PC-3 (cell line): Measurements from ENCODE around the gene NTRK2. TPM values are rescaled to one million over a fixed set of nuclear protein-coding genes. Genes with fewer than 3 reads are reported as not detected.
"Not testable (repeated sequence)": the region's sequence is repeated elsewhere in the genome, so short reads cannot be mapped to it uniquely, and the experiment has no call there.

Source experiments
- ATAC-seq: fragments of 200-7000 bp; cut with Tn5 transposase; 2 replicates; pipeline ENCODE4 v1.9.1; 2020; ENCODE audit warnings: mild to moderate bottlenecking, moderate library complexity
- BruUV-seq: library from RNA; stranded (reverse); fragments of 400-500 nt; replicated peaks from 2 replicates; lab custom pipeline; 2021; lab: Mats Ljungman, UMichigan
- CTCF ChIA-PET: fragments of 300-600 bp; sonication (Branson Sonifier 250); formaldehyde crosslinking; loops from one replicate; lab custom pipeline; 2022; ENCODE audit warnings: antibody characterized with exemption; lab: Charles Lee
- POLR2A ChIA-PET: fragments of 300-600 bp; sonication (Branson Sonifier 250); formaldehyde crosslinking; loops from one replicate; lab custom pipeline; 2022; ENCODE audit warnings: antibody characterized with exemption; ENCODE audit not compliant: unreplicated experiment; lab: Charles Lee
- DNase-seq: peaks from one replicate; pipeline ENCODE4 v3.0.0-alpha.2; 2015
- H2AFZ ChIP-seq: fragments of 300-600 bp; sonication (generic); 2 replicates; pipeline ENCODE4 v1.6.0; 2016; ENCODE audit warnings: antibody characterized with exemption, low read length
- H3F3A ChIP-seq: fragments of 300-600 bp; sonication (generic); one replicate; pipeline ENCODE4 v1.6.0; 2017; ENCODE audit warnings: antibody characterized with exemption, low read length, control low read depth, mild to moderate bottlenecking; ENCODE audit not compliant: unreplicated experiment
- H3K27ac ChIP-seq: fragments of 300-600 bp; sonication (generic); 2 replicates; pipeline ENCODE4 v1.5.1; 2016; ENCODE audit warnings: mild to moderate bottlenecking, low read length
- H3K27me3 ChIP-seq: fragments of 300-600 bp; sonication (generic); 2 replicates; pipeline ENCODE4 v1.6.1; 2016; ENCODE audit warnings: low read length, mixed read lengths
- H3K36me3 ChIP-seq: fragments of 300-600 bp; sonication (generic); 2 replicates; pipeline ENCODE4 v1.6.1; 2016; ENCODE audit warnings: low read depth, mixed run types, low read length, mixed read lengths
- H3K4me1 ChIP-seq: fragments of 300-600 bp; sonication (generic); 2 replicates; pipeline ENCODE4 v1.5.1; 2016; ENCODE audit warnings: low read length; ENCODE audit not compliant: insufficient read depth
- H3K4me2 ChIP-seq: fragments of 300-600 bp; sonication (generic); 2 replicates; pipeline ENCODE4 v1.6.0; 2016; ENCODE audit warnings: low read length
- H3K4me3 ChIP-seq: fragments of 300-600 bp; sonication (generic); 2 replicates; pipeline ENCODE4 v1.5.1; 2016; ENCODE audit warnings: mild to moderate bottlenecking, low read length, mixed read lengths
- H3K79me2 ChIP-seq: fragments of 300-600 bp; sonication (generic); 2 replicates; pipeline ENCODE4 v1.6.1; 2017; ENCODE audit warnings: low read length, mixed read lengths
- H3K9ac ChIP-seq: fragments of 300-600 bp; sonication (generic); 2 replicates; pipeline ENCODE4 v1.6.0; 2016; ENCODE audit warnings: mild to moderate bottlenecking, low read length
- H3K9me2 ChIP-seq: fragments of 300-600 bp; sonication (generic); replicated peaks from 2 replicates; pipeline ENCODE4 v1.6.1; 2016; ENCODE audit warnings: mixed run types, low read length, mixed read lengths
- H3K9me3 ChIP-seq: fragments of 300-600 bp; sonication (generic); 2 replicates; pipeline ENCODE4 v1.6.1; 2016; ENCODE audit warnings: low read length, mixed read lengths
- H4K20me1 ChIP-seq: fragments of 300-600 bp; sonication (generic); 2 replicates; pipeline ENCODE4 v1.6.1; 2016; ENCODE audit warnings: low read length, mixed read lengths
- EZH2 ChIP-seq: fragments of 300-600 bp; sonication (generic); IDR thresholded peaks from one replicate; pipeline ENCODE4 v1.6.1; 2017; ENCODE audit warnings: antibody characterized with exemption, mild to moderate bottlenecking, low read length; ENCODE audit not compliant: unreplicated experiment
- EZH2phosphoT487 ChIP-seq: fragments of 300-600 bp; sonication (generic); IDR thresholded peaks from 2 replicates; pipeline ENCODE4 v1.6.1; 2018; ENCODE audit warnings: mild to moderate bottlenecking, antibody characterized with exemption, low read length, borderline replicate concordance
- intact Hi-C: fragments of 100-400 bp; cut with micrococcal nuclease; formaldehyde crosslinking; loops from 2 replicates; pipeline ENCODE4 v1.9.0; 2023
- total RNA-seq: library from RNA; depleted of rRNA; stranded (reverse); fragments of >200 nt; gene quantifications from 2 replicates; pipeline ENCODE4 v1.2.3, GENCODE V29; 2014
- TF ChIP-seq, protein P1 (sequence below): fragments of 300-600 bp; sonication (generic); conservative IDR thresholded peaks from 2 replicates; pipeline ENCODE4 v1.5.1; 2017; ENCODE audit warnings: antibody characterized with exemption, low read depth, mild to moderate bottlenecking, low read length

Gene NTRK2
- total RNA-seq, 1 experiment from 2014 or later, result not detected

GRCh38 chr9:85062385-85063022 lies 393.0 kb downstream of the NTRK2 start:
- ATAC-seq, result no peak
- Histone ChIP-seq H3K4me1 (no peaks in the 10 kb centered on the region), H3K27me3 (no peaks in the 10 kb centered on the region), H3K9me3 (no peaks in the 10 kb centered on the region), H3K4me3 (no peak overlapping the region), H3K9me2 (no peaks in the 10 kb centered on the region), H3K4me2 (no peak overlapping the region), H2AFZ (no peak overlapping the region), H3F3A (no peaks in the 10 kb centered on the region), H3K27ac (no peak overlapping the region), H3K79me2 (no peaks in the 10 kb centered on the region), H4K20me1 (no peaks in the 10 kb centered on the region), H3K36me3 (no peaks in the 10 kb centered on the region), H3K9ac (no peak overlapping the region)
- TF ChIP-seq EZH2phosphoT487, result no peak
- TF ChIP-seq EZH2, result no peak
- TF ChIP-seq, protein P1, sequence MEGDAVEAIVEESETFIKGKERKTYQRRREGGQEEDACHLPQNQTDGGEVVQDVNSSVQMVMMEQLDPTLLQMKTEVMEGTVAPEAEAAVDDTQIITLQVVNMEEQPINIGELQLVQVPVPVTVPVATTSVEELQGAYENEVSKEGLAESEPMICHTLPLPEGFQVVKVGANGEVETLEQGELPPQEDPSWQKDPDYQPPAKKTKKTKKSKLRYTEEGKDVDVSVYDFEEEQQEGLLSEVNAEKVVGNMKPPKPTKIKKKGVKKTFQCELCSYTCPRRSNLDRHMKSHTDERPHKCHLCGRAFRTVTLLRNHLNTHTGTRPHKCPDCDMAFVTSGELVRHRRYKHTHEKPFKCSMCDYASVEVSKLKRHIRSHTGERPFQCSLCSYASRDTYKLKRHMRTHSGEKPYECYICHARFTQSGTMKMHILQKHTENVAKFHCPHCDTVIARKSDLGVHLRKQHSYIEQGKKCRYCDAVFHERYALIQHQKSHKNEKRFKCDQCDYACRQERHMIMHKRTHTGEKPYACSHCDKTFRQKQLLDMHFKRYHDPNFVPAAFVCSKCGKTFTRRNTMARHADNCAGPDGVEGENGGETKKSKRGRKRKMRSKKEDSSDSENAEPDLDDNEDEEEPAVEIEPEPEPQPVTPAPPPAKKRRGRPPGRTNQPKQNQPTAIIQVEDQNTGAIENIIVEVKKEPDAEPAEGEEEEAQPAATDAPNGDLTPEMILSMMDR, result no peak
- intact Hi-C loops, result no loop called here
- ChIA-PET POLR2A (no interaction called here), CTCF (no interaction called here)
- no TSS peak for BruUV-seq
- DNase-seq, result no peak

DNA sequence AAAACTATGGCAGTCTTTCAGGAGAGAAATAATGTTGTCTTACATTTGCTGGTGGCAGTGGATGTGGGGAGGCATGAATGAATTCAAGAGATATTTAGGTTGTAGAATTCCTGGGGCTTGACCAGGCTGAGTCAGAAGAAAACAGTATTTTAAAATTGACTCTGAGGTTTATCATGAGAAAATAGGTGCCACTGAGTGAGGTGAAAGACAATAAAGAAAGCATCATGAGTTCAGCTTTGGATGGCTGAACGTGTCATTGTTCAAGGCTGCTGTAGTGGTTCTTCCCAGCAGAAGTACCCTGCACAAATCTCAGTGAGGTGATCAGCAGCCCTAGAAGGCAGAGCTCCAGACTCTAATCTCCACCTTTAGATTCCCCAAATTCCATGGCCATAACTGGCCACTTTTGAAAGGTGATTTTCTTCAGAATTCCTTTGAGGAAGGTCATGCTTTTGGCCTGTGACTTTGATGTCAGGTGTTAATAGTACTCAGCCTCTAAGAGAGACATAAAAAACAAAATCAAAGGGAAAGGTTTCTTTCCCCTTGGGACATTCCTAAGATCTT lies 395.4 kb downstream of the NTRK2 start:
- ChIA-PET CTCF (no interaction called here), POLR2A (no interaction called here)
- Histone ChIP-seq H4K20me1 (no peaks in the 10 kb centered on the region), H3F3A (no peaks in the 10 kb centered on the region), H3K4me1 (no peaks in the 10 kb centered on the region), H3K9me3 (no peaks in the 10 kb centered on the region), H3K4me2 (no peak overlapping the region), H3K27me3 (no peaks in the 10 kb centered on the region), H2AFZ (no peak overlapping the region), H3K9ac (no peak overlapping the region), H3K4me3 (no peak overlapping the region), H3K36me3 (no peaks in the 10 kb centered on the region), H3K27ac (no peak overlapping the region), H3K79me2 (no peaks in the 10 kb centered on the region), H3K9me2 (no peaks in the 10 kb centered on the region)
- intact Hi-C loops, result no loop called here
- DNase-seq (no peak), ATAC-seq (no peak)
- TF ChIP-seq, protein P1, result no peak
- TF ChIP-seq EZH2 (no peak), EZH2phosphoT487 (no peak)
- no TSS peak for BruUV-seq

DNA sequence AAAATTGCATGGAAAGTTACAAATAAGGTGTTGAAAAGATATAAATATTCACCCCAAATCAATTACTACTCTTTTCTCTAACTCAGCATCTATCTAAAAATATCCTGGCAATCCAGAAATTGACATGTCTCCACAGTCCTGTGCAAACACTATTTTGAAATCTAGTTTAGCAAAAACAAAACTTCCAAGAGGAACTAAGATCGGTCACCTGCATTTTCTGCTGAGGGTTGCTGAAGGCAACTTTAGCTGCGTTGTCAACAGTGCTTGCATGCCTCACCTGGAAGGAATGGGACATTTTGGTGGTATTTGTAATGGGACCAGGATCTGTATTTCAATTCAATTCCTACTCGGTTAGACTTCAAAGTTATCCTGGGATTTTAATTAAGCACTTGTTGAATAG lies 398.3 kb downstream of the NTRK2 start:
- ChIA-PET POLR2A (no interaction called here), CTCF (no interaction called here)
- no peak for DNase-seq
- Histone ChIP-seq H3K9me2 (no peaks in the 10 kb centered on the region), H3K9me3 (no peaks in the 10 kb centered on the region), H3K27me3 (no peaks in the 10 kb centered on the region), H2AFZ (no peak overlapping the region), H3K9ac (no peak overlapping the region), H3K4me2 (no peak overlapping the region), H4K20me1 (no peaks in the 10 kb centered on the region), H3K27ac (no peak overlapping the region), H3F3A (no peaks in the 10 kb centered on the region), H3K36me3 (no peaks in the 10 kb centered on the region), H3K4me3 (no peak overlapping the region), H3K4me1 (no peaks in the 10 kb centered on the region), H3K79me2 (no peaks in the 10 kb centered on the region)
- TF ChIP-seq, protein P1, result no peak
- TF ChIP-seq EZH2phosphoT487 (no peak), EZH2 (no peak)
- no peak for ATAC-seq
- BruUV-seq, result no TSS peak
- intact Hi-C loops, result no loop called here

GRCh38 chr9:85069421-85069820 lies 399.9 kb downstream of the NTRK2 start:
- H3K27me3 ChIP-seq, H4K20me1 ChIP-seq, ATAC-seq, H2AFZ ChIP-seq, H3K79me2 ChIP-seq, H3K9me3 ChIP-seq, H3K4me3 ChIP-seq, BruUV-seq, H3K36me3 ChIP-seq, intact Hi-C loops, H3K9ac ChIP-seq, H3K27ac ChIP-seq, H3K4me2 ChIP-seq, CTCF ChIA-PET, DNase-seq, H3F3A ChIP-seq, H3K4me1 ChIP-seq, H3K9me2 ChIP-seq, POLR2A ChIA-PET: not testable (repeated sequence)
